ENCODE data around the gene LRRC75A. TPM values are rescaled to one million over a fixed set of nuclear protein-coding genes. Genes with fewer than 3 reads are reported as not detected.
A peak's percentile ranks its signal among the peaks of the same experiment; 100 is the strongest.

Gene LRRC75A
- total and polyA plus RNA-seq, 2 of the 8 experiments (the other 6 are each of a cell fraction or from before 2014, with no cell fraction given) = 9.7 to 9.9 TPM

- 84% methylated on average over 12 of the region's 12 CpGs; no CpG with 5 or more reads in 1 of the 2 experiments for WGBS, 2 experiments (ENCODE audit: extremely low coverage in 1 of 2, insufficient coverage in 1 of 2, insufficient read length in 1 of 2, insufficient replicate concordance in 2 of 2, low coverage in 1 of 2, low lambda C conversion rate in 2 of 2, missing lambda C conversion rate in 1 of 2)
- H3K9me3 ChIP-seq (ENCODE audit: insufficient read depth in 2 of 2, low read depth in 1 of 2, low read length in 1 of 2) = no peaks in the 10 kb centered on the region
- TF ChIP-seq, protein P1, sequence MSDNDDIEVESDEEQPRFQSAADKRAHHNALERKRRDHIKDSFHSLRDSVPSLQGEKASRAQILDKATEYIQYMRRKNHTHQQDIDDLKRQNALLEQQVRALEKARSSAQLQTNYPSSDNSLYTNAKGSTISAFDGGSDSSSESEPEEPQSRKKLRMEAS (IDR thresholded peaks at IDR 0.05) = no peak
- TF ChIP-seq KDM5A (IDR thresholded peaks at IDR 0.05; ENCODE audit: low read length) = no peak
- TF ChIP-seq PHF8 (conservative IDR thresholded peaks at IDR 0.05; ENCODE audit: low read depth, low read length) = no peak
- TF ChIP-seq SUZ12 (IDR thresholded peaks at IDR 0.05; ENCODE audit: low read length) = no peak
- TF ChIP-seq SP4 (IDR thresholded peaks at IDR 0.05; ENCODE audit: low read length) = no peak
- TF ChIP-seq POU5F1 (IDR thresholded peaks at IDR 0.05; ENCODE audit: low read depth, low read length) = no peak
- no peak for TF ChIP-seq EGR1 (IDR thresholded peaks at IDR 0.05; ENCODE audit: borderline replicate concordance, low read depth, low read length)
- TF ChIP-seq YY1 (IDR thresholded peaks at IDR 0.05; ENCODE audit: low read depth, low read length) = no peak
- no peak for TF ChIP-seq ZNF274 (IDR thresholded peaks at IDR 0.05; ENCODE audit: borderline replicate concordance, extremely low read depth, low read length)
- no peak for TF ChIP-seq SIN3A (conservative IDR thresholded peaks at IDR 0.05 in 1 of 2, IDR thresholded peaks at IDR 0.05 in 1 of 2; ENCODE audit: low read depth in 1 of 2, low read length in 2 of 2)
- TF ChIP-seq TCF12 (IDR thresholded peaks at IDR 0.05; ENCODE audit: low read depth, low read length) = no peak
- no peak for TF ChIP-seq RBBP5 (IDR thresholded peaks at IDR 0.05; ENCODE audit: borderline replicate concordance, low read depth, low read length)
These were observed 4.2 kb upstream of the LRRC75A start for GRCh38 chr17:16495980-16496819.

More at GRCh38 chr17:16495980-16496819, 4.2 kb upstream of the LRRC75A start:
- Histone ChIP-seq H2BK120ac (replicated peaks; ENCODE audit: low read depth, low read length) (peak overlapping the region; percentile 45), H3K56ac (replicated peaks; ENCODE audit: insufficient read length, low read depth, low read length) (no peak overlapping the region), H3K27me3 (replicated peaks in 1 of 4; ENCODE audit: control insufficient read depth in 3 of 4, extremely low read depth in 1 of 4, insufficient read depth in 3 of 4, low read length in 3 of 4) (peaks cover 0 to 11% (median 7%) of the 10 kb centered on the region in 4 experiments; a peak in 3 of 7 replicates), H4K91ac (replicated peaks; ENCODE audit: insufficient read length, low read length) (peak overlapping the region; percentile 3), H3K79me1 (ENCODE audit: low read depth, low read length) (no peaks in the 10 kb centered on the region), H2BK5ac (ENCODE audit: low read depth, low read length) (peak overlapping the region; percentile 42; the same call in 1 of the 2 replicates), H4K8ac (ENCODE audit: extremely low read depth, insufficient read depth, low read length) (no peak overlapping the region), H3K4ac (replicated peaks; ENCODE audit: insufficient read length, low read depth, low read length) (peak overlapping the region; percentile 57), H3K18ac (ENCODE audit: extremely low read depth, low read length) (no peak overlapping the region), H4K20me1 (replicated peaks in 1 of 2; ENCODE audit: control insufficient read depth in 1 of 2, insufficient read depth in 2 of 2, low read length in 2 of 2) (no peaks in the 10 kb centered on the region), H3K27ac (ENCODE audit: low read depth, low read length) (no peak overlapping the region), H3K79me2 (ENCODE audit: control insufficient read depth in 1 of 2, insufficient read depth in 2 of 2, low read length in 2 of 2) (no peaks in the 10 kb centered on the region), H2AK5ac (ENCODE audit: low read depth, low read length) (peak overlapping the region; percentile 32; the same call in 1 of the 2 replicates), H3K4me1 (replicated peaks in 1 of 4; ENCODE audit: control insufficient read depth in 3 of 4, insufficient read depth in 4 of 4, low read length in 3 of 4) (peaks cover 8 to 12% (median 9%) of the 10 kb centered on the region in 4 experiments; a peak in 6 of 7 replicates), H2BK12ac (ENCODE audit: low read depth, low read length) (peak overlapping the region; percentile 77; the same call in 1 of the 2 replicates), H3K4me2 (ENCODE audit: insufficient read depth in 1 of 2, low read depth in 2 of 2, low read length in 2 of 2) (no peak overlapping the region), H3K23me2 (ENCODE audit: low read depth, low read length) (peaks cover 1% of the 10 kb centered on the region), H2BK20ac (ENCODE audit: low read length) (no peak overlapping the region), H3K23ac (ENCODE audit: insufficient read length) (no peak overlapping the region), H2AFZ (ENCODE audit: low read length) (no peak overlapping the region), H3K36me3 (ENCODE audit: control insufficient read depth in 2 of 4, insufficient read depth in 4 of 4, low read length in 3 of 4) (no peaks in the 10 kb centered on the region), H4K5ac (ENCODE audit: insufficient read length, low read depth, low read length) (no peak overlapping the region), H2BK15ac (ENCODE audit: low read length) (0 out of 2 replicates have a peak overlapping the region, but pooled peaks have one; percentile 47), H3K9ac (replicated peaks in 1 of 4; ENCODE audit: extremely low read depth in 1 of 4, low read depth in 3 of 4, low read length in 3 of 4) (no peak overlapping the region), H3K14ac (ENCODE audit: insufficient read length) (no peak overlapping the region), H3K4me3 (ENCODE audit: extremely low read depth in 1 of 4, insufficient read depth in 2 of 4, low read depth in 3 of 4, low read length in 4 of 4) (no peak overlapping the region)
- DNase-seq (ENCODE audit: low read depth in 1 of 2, low spot score in 2 of 2) = no peak
- ChIA-PET POLR2A (ENCODE audit: partially characterized antibody) (interaction anchor here (0.7 to 1.1 kb wide), 3 partner anchors 37 to 58 kb away, joined by 3 to 8 read pairs (median 4); no protein-coding TSS in a partner anchor), CTCF (ENCODE audit: partially characterized antibody) (interaction anchor here (0.6 to 12.0 kb wide), 10 partner anchors 10 to 91 kb away, joined by 3 to 176 read pairs (median 4); no protein-coding TSS in a partner anchor)
- FAIRE-seq = no peak

Measured in H1 (cell line).